HepG2 (cell line): ENCODE measurements around the gene IL1RAPL2. TPM values are rescaled to one million over a fixed set of nuclear protein-coding genes. Genes with fewer than 3 reads are reported as not detected.

Experiments
- ATAC-seq: fragments of 200-7000 bp; cut with Tn5 transposase; 3 replicates; pipeline ENCODE4 v1.9.1; 2020; ENCODE audit warnings: mild to moderate bottlenecking, moderate library complexity
- BruUV-seq: library from RNA; stranded (reverse); fragments of 400-500 nt; replicated peaks from 2 replicates; lab custom pipeline; 2021; lab: Mats Ljungman, UMichigan
- CTCF ChIA-PET: fragments of 300-600 bp; formaldehyde crosslinking; extraction: SDS; loops from one replicate; lab custom pipeline; 2021; ENCODE audit warnings: low total read pairs, inconsistent platforms, low intra/inter-chr PET ratio; lab: Yijun Ruan, JAX
- POLR2A ChIA-PET: fragments of 350-600 bp; sonication (Branson Sonifier 250); formaldehyde crosslinking; loops from one replicate; lab custom pipeline; 2020; ENCODE audit warnings: antibody characterized with exemption, inconsistent platforms; lab: Yijun Ruan, JAX
- DNase-seq: peaks from one replicate; pipeline ENCODE4 v3.0.0-alpha.2; 2015; ENCODE audit warnings: low spot score
- FAIRE-seq: peaks from 3 replicates; lab custom pipeline; 2011; peaks lifted over from hg19 to GRCh38; lab: Jason Lieb, UNC
- H2AFZ ChIP-seq: one replicate; pipeline ENCODE4 v1.6.1; 2011; ENCODE audit warnings: low read length, inconsistent platforms
- H3K27ac ChIP-seq: fragments of 300-600 bp; 3 replicates; pipeline ENCODE4 v1.8.0; 2011; ENCODE audit warnings: mixed run types, mild to moderate bottlenecking, mixed read lengths, low read length, inconsistent platforms; ENCODE audit not compliant: insufficient read depth; ENCODE audit errors: extremely low read length
- H3K27me3 ChIP-seq, 2 experiments: fragments of 200-600 bp in 1 of 2; 2 replicates in 1 of 2; 3 replicates in 1 of 2; pipeline versions ENCODE4 v1.6.0 to v1.8.0; 2011; ENCODE audit warnings: low read length in 2 of 2, mild to moderate bottlenecking in 2 of 2, moderate library complexity in 2 of 2, inconsistent platforms in 1 of 2; ENCODE audit not compliant: insufficient read depth in 2 of 2, control insufficient read depth in 1 of 2
- H3K36me3 ChIP-seq, 2 experiments: fragments of 200-600 bp in 1 of 2; replicated peaks in 1 of 2; 2 replicates in 1 of 2; 3 replicates in 1 of 2; pipeline versions ENCODE4 v1.5.1 to v1.8.0; 2011; ENCODE audit warnings: low read length in 2 of 2, inconsistent platforms in 1 of 2; ENCODE audit not compliant: insufficient read depth in 2 of 2, control insufficient read depth in 1 of 2
- H3K4me1 ChIP-seq: 2 replicates; pipeline ENCODE4 v1.5.1; 2012; ENCODE audit warnings: low read length, inconsistent platforms; ENCODE audit not compliant: insufficient read depth
- H3K4me2 ChIP-seq: 2 replicates; pipeline ENCODE4 v1.6.0; 2011; ENCODE audit warnings: low read depth, low read length, inconsistent platforms
- H3K4me3 ChIP-seq, 3 experiments: fragments of 200-600 bp in 1 of 3; sonication (generic), shearing (Covaris generic) in 1 of 3; replicated peaks in 1 of 3; 2 replicates each; pipeline ENCODE4 v1.5.1; 2011 to 2016; ENCODE audit warnings: low read length in 3 of 3, inconsistent platforms in 2 of 3, low read depth in 2 of 3, mild to moderate bottlenecking in 2 of 3, control low read depth in 1 of 3, mixed read lengths in 1 of 3; ENCODE audit not compliant: insufficient read depth in 1 of 3
- H3K79me2 ChIP-seq: one replicate; pipeline ENCODE4 v1.6.1; 2011; ENCODE audit warnings: low read length, inconsistent platforms; ENCODE audit not compliant: insufficient read depth
- H3K9ac ChIP-seq: 2 replicates; pipeline ENCODE4 v1.6.0; 2011; ENCODE audit warnings: mild to moderate bottlenecking, low read depth, low read length, inconsistent platforms; ENCODE audit not compliant: insufficient read depth
- H3K9me3 ChIP-seq: 2 replicates; pipeline ENCODE4 v1.5.1; 2012; ENCODE audit warnings: mild to moderate bottlenecking, low read length
- H4K20me1 ChIP-seq: 2 replicates; pipeline ENCODE4 v1.6.0; 2011; ENCODE audit warnings: inconsistent platforms, mild to moderate bottlenecking, low read length, moderate library complexity; ENCODE audit not compliant: insufficient read depth
- CBFB ChIP-seq: sonication (generic); formaldehyde crosslinking; IDR thresholded peaks from 2 replicates; pipeline ENCODE4 v1.4.0; 2020; ENCODE audit warnings: missing genetic modification reagents
- CBX1 ChIP-seq: IDR thresholded peaks from one replicate; pipeline ENCODE4 v1.6.1; 2016; ENCODE audit warnings: antibody characterized with exemption, low read depth
- EHMT2 ChIP-seq: fragments of 200-600 bp; sonication (generic); IDR thresholded peaks from 2 replicates; pipeline ENCODE4 v1.7.0; 2017; ENCODE audit warnings: antibody characterized with exemption, low read depth, low read length, borderline replicate concordance
- ETV5 ChIP-seq: IDR thresholded peaks from 2 replicates; pipeline ENCODE4 v1.6.1; 2018; ENCODE audit warnings: missing biosample characterization, missing genetic modification reagents, inconsistent platforms, borderline replicate concordance
- KDM6A ChIP-seq: IDR thresholded peaks from 2 replicates; pipeline ENCODE4 v1.6.1; 2016; ENCODE audit warnings: low read depth
- NKX3-1 ChIP-seq: sonication (generic); formaldehyde crosslinking; IDR thresholded peaks from 2 replicates; pipeline ENCODE4 v1.5.0; 2020; ENCODE audit warnings: missing genetic modification reagents
- ONECUT2 ChIP-seq: sonication (generic); formaldehyde crosslinking; IDR thresholded peaks from 2 replicates; pipeline ENCODE4 v1.4.0; 2020; ENCODE audit warnings: missing genetic modification reagents
- SMAD1 ChIP-seq: sonication (generic); formaldehyde crosslinking; IDR thresholded peaks from 2 replicates; pipeline ENCODE4 v1.4.0; 2020; ENCODE audit warnings: missing genetic modification reagents, low read depth, mild to moderate bottlenecking, borderline replicate concordance
- ZNF329 ChIP-seq: sonication (generic); formaldehyde crosslinking; IDR thresholded peaks from 2 replicates; pipeline ENCODE4 v1.9.0; 2021; ENCODE audit warnings: low read depth, mild to moderate bottlenecking, missing genetic modification reagents
- ZNF549 ChIP-seq: sonication (generic); formaldehyde crosslinking; IDR thresholded peaks from 2 replicates; pipeline ENCODE4 v1.5.0; 2020; ENCODE audit warnings: missing genetic modification reagents
- ZNF678 ChIP-seq: sonication (generic); formaldehyde crosslinking; IDR thresholded peaks from 2 replicates; pipeline ENCODE4 v1.4.0; 2020; ENCODE audit warnings: mild to moderate bottlenecking, missing genetic modification reagents
- ZNF816 ChIP-seq: sonication (generic); formaldehyde crosslinking; IDR thresholded peaks from 2 replicates; pipeline ENCODE4 v1.8.0; 2022; ENCODE audit warnings: missing genetic modification reagents, mild to moderate bottlenecking, borderline replicate concordance
- ZSCAN20 ChIP-seq: sonication (generic); formaldehyde crosslinking; IDR thresholded peaks from 2 replicates; pipeline ENCODE4 v1.4.0; 2020; ENCODE audit warnings: missing genetic modification reagents, mild to moderate bottlenecking, borderline replicate concordance
- ZZZ3 ChIP-seq: sonication (generic); formaldehyde crosslinking; IDR thresholded peaks from 2 replicates; pipeline ENCODE4 v1.4.0; 2020; ENCODE audit warnings: missing genetic modification reagents, mild to moderate bottlenecking, borderline replicate concordance
- WGBS: methylation state at CpG from one replicate; pipeline ENCODE4 v1.1.6; 2017; ENCODE audit warnings: low lambda C conversion rate; 5-methylcytosine and 5-hydroxymethylcytosine counted together
- in situ Hi-C: cut with HindIII; loops from 2 replicates; pipeline ENCODE4 v1.10.0; 2017; ENCODE audit warnings: low pct_unique_long_range_greater_than_20kb; ENCODE audit not compliant: extremely low pct_ligation_motif_present
- intact Hi-C: fragments of 100-400 bp; cut with micrococcal nuclease; formaldehyde crosslinking; loops from one replicate; pipeline ENCODE4 v1.10.0; 2022; ENCODE audit not compliant: unreplicated experiment
- polyA plus RNA-seq, 8 experiments: library from polyadenylated mRNA; depleted of rRNA in 3 of 8; stranded (reverse) in 7 of 8; unstranded in 1 of 8; fragments of >200 nt; fragmentation: Illumina TruSeq in 4 of 8; extraction: Trizol in 4 of 8; gene quantifications; 2 replicates each; pipeline versions ENCODE4 v1.2.1 to v1.2.3, GENCODE V29; 2011 to 2016; ENCODE audit warnings: low read depth in 4 of 8, missing spikeins in 1 of 8, mixed read lengths in 1 of 8; ENCODE audit not compliant: insufficient read depth in 1 of 8
- total RNA-seq, 5 experiments: library from RNA; depleted of rRNA; stranded (reverse); fragments of >200 nt; fragmentation: Illumina TruSeq; extraction: Trizol; gene quantifications; 2 replicates each; pipeline ENCODE4 v1.2.3, GENCODE V29; 2016; ENCODE audit warnings: low read depth in 1 of 5
- TF ChIP-seq, protein P1 (sequence below): sonication (generic); formaldehyde crosslinking; IDR thresholded peaks from 2 replicates; pipeline ENCODE4 v1.4.0; 2020; ENCODE audit warnings: missing genetic modification reagents
- TF ChIP-seq, protein P2 (sequence below): sonication (generic); formaldehyde crosslinking; conservative IDR thresholded peaks from 2 replicates; pipeline ENCODE4 v1.4.0; 2020; ENCODE audit warnings: missing genetic modification reagents
- TF ChIP-seq, protein P3 (sequence below): sonication (generic); formaldehyde crosslinking; conservative IDR thresholded peaks from 2 replicates; pipeline ENCODE4 v1.8.0; 2022; ENCODE audit warnings: low read depth, missing genetic modification reagents

The IL1RAPL2 gene
- total and polyA plus RNA-seq, 2 of the 13 experiments (the other 11 are each of a cell fraction or from before 2014, with no cell fraction given), result not detected

- CTCF ChIA-PET, result no interaction called here
- no peak for DNase-seq
- H3K36me3 ChIP-seq, result no peaks in the 10 kb centered on the region
- no peaks in the 10 kb centered on the region for H3K79me2 ChIP-seq
- TF ChIP-seq ZZZ3 (CRISPR knock-in tag), result no peak
- no peak for TF ChIP-seq CBX1
- TF ChIP-seq ONECUT2 (CRISPR knock-in tag), result no peak
- no peak for TF ChIP-seq ETV5
- TF ChIP-seq CBFB (CRISPR knock-in tag), result no peak
- no peak for TF ChIP-seq NKX3-1 (CRISPR knock-in tag)
- TF ChIP-seq, protein P1, sequence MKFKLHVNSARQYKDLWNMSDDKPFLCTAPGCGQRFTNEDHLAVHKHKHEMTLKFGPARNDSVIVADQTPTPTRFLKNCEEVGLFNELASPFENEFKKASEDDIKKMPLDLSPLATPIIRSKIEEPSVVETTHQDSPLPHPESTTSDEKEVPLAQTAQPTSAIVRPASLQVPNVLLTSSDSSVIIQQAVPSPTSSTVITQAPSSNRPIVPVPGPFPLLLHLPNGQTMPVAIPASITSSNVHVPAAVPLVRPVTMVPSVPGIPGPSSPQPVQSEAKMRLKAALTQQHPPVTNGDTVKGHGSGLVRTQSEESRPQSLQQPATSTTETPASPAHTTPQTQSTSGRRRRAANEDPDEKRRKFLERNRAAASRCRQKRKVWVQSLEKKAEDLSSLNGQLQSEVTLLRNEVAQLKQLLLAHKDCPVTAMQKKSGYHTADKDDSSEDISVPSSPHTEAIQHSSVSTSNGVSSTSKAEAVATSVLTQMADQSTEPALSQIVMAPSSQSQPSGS (CRISPR knock-in tag), result no peak
- no peak for TF ChIP-seq ZNF816 (CRISPR knock-in tag)
- TF ChIP-seq ZNF549 (CRISPR knock-in tag), result no peak
- no peak for TF ChIP-seq EHMT2
- no peak for TF ChIP-seq ZNF678 (CRISPR knock-in tag)
- no peak for TF ChIP-seq ZSCAN20
- TF ChIP-seq KDM6A (CRISPR knock-in tag), result no peak
- TF ChIP-seq, protein P2, sequence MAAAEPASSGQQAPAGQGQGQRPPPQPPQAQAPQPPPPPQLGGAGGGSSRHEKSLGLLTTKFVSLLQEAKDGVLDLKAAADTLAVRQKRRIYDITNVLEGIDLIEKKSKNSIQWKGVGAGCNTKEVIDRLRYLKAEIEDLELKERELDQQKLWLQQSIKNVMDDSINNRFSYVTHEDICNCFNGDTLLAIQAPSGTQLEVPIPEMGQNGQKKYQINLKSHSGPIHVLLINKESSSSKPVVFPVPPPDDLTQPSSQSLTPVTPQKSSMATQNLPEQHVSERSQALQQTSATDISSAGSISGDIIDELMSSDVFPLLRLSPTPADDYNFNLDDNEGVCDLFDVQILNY, result no peak
- TF ChIP-seq, protein P3, sequence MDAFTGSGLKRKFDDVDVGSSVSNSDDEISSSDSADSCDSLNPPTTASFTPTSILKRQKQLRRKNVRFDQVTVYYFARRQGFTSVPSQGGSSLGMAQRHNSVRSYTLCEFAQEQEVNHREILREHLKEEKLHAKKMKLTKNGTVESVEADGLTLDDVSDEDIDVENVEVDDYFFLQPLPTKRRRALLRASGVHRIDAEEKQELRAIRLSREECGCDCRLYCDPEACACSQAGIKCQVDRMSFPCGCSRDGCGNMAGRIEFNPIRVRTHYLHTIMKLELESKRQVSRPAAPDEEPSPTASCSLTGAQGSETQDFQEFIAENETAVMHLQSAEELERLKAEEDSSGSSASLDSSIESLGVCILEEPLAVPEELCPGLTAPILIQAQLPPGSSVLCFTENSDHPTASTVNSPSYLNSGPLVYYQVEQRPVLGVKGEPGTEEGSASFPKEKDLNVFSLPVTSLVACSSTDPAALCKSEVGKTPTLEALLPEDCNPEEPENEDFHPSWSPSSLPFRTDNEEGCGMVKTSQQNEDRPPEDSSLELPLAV, result no peak
- no peak for TF ChIP-seq ZNF329
- no peak for TF ChIP-seq SMAD1 (CRISPR knock-in tag)
- TF ChIP-seq, all 625 proteins: peak for 0
- intact Hi-C loops (no loop called here), in situ Hi-C loops (no loop called here)
- H3K4me2 ChIP-seq, result no peak overlapping the region
- FAIRE-seq (no peak), ATAC-seq (no peak)
- no peak overlapping the region for H2AFZ ChIP-seq
- no peak overlapping the region for H3K4me3 ChIP-seq
- H4K20me1 ChIP-seq, result no peaks in the 10 kb centered on the region
- BruUV-seq, result no TSS peak
- 0% methylated on average over 4 of the region's 4 CpGs for WGBS
- no peaks in the 10 kb centered on the region for H3K27me3 ChIP-seq
- POLR2A ChIA-PET, result no interaction called here
- H3K4me1 ChIP-seq, result no peaks in the 10 kb centered on the region
- no peaks in the 10 kb centered on the region for H3K9me3 ChIP-seq
- no peak overlapping the region for H3K9ac ChIP-seq
- no peak overlapping the region for H3K27ac ChIP-seq
These were observed 103.1 kb downstream of the IL1RAPL2 start for GRCh38 chrX:104669063-104669462.
